ENCODE measurements around the gene CELF6. TPM values are rescaled to one million over a fixed set of nuclear protein-coding genes. Genes with fewer than 3 reads are reported as not detected.

CELF6 gene
- polyA plus RNA-seq, 4 donors = 2.1 to 5.6 (median 4.2) TPM

Other genes starting within 250 kb of the CELF6 start
- gene MYO9A, start 202.0 kb downstream of the CELF6 start, polyA plus RNA-seq (ENCODE audit: insufficient read length in 4 of 4) = 10 to 100 TPM; 29.7 to 39.2 (median 34.3) TPM
- gene SENP8, start 201.8 kb downstream of the CELF6 start, polyA plus RNA-seq (ENCODE audit: insufficient read length in 4 of 4) = 1 to 10 TPM; 3.5 to 8.8 (median 6.8) TPM
- 10 to 100 TPM in 1 of 4 donors, 1 to 10 TPM in 2, under 1 TPM in 1; 0.23 to 11.0 (median 7.2) TPM for gene GRAMD2A, start 122.4 kb downstream of the CELF6 start, polyA plus RNA-seq (ENCODE audit: insufficient read length in 4 of 4)
- gene PKM, start 89.0 kb downstream of the CELF6 start, polyA plus RNA-seq (ENCODE audit: insufficient read length in 4 of 4) = 100 to 1,000 TPM; 320 to 718 (median 630) TPM
- gene PARP6, start 47.6 kb downstream of the CELF6 start, polyA plus RNA-seq (ENCODE audit: insufficient read length in 4 of 4) = 100 to 1,000 TPM in 1 of 4 donors, 10 to 100 TPM in 3; 95.7 to 148 (median 97.9) TPM
- gene HEXA, start 55.9 kb upstream of the CELF6 start, polyA plus RNA-seq (ENCODE audit: insufficient read length in 4 of 4) = 100 to 1,000 TPM in 3 of 4 donors, 10 to 100 TPM in 1; 89.7 to 122 (median 114) TPM
- not detected for gene TMEM202, start 78.1 kb upstream of the CELF6 start, polyA plus RNA-seq (ENCODE audit: insufficient read length in 4 of 4)
- gene ARIH1, start 154.2 kb upstream of the CELF6 start, polyA plus RNA-seq (ENCODE audit: insufficient read length in 4 of 4) = 100 to 1,000 TPM; 183 to 219 (median 199) TPM

Data from left renal pelvis (tissue), 4 donors.